22Rv1 (cell line): Measurements from ENCODE around the gene FAM174B.

ENCODE experiments used
- H3K27ac ChIP-seq: fragments of 450-650 bp; 2 replicates; pipeline ENCODE4 v1.5.1; 2017
- CTCF ChIP-seq: fragments of 450-650 bp; IDR thresholded peaks from 2 replicates; pipeline ENCODE4 v1.5.1; 2017; ENCODE audit warnings: mild to moderate bottlenecking
- ZFX ChIP-seq: fragments of 450-650 bp; IDR thresholded peaks from 2 replicates; pipeline ENCODE4 v1.6.1; 2017; ENCODE audit warnings: antibody characterized with exemption, borderline replicate concordance

The FAM174B gene

GRCh38 chr15:92627014-92627413, 28.6 kb downstream of the FAM174B start:
- H3K27ac ChIP-seq: no peak overlapping the region
- no peak for TF ChIP-seq CTCF
- TF ChIP-seq ZFX: no peak

- TF ChIP-seq ZFX (no peak), CTCF (no peak)
- H3K27ac ChIP-seq: no peak overlapping the region
These were observed 30.2 kb downstream of the FAM174B start for GRCh38 chr15:92625251-92625980.

DNA sequence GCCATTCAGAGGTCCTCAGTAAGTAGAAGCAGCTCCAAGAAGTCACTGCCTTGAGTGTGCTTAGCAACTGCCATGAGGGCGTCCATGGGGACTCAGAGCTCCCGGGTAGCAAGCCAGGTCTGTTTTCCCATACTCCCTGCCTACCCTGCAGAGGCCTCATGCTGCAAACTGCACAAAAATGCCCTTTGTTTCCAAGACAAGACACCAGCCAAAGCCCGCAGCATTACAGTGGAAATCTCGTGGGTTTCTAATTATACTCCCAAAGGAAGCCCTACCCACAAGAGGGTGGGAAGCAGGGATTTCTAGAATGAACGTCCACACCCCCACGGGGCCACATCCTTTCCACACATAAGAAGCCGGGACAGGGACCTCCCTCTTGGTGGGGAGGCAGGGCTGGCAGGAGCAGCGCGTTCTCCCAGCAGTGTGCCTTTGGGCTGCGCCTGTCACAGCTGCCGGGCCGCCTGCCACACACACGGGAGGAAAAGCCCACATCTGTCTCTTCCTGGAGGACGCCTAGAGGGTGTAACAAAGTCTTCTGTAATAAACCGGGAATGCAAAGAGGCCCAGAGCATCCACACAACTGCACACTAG, 31.1 kb downstream of the FAM174B start:
- H3K27ac ChIP-seq: no peak overlapping the region
- no peak for TF ChIP-seq ZFX
- TF ChIP-seq CTCF: no peak

DNA sequence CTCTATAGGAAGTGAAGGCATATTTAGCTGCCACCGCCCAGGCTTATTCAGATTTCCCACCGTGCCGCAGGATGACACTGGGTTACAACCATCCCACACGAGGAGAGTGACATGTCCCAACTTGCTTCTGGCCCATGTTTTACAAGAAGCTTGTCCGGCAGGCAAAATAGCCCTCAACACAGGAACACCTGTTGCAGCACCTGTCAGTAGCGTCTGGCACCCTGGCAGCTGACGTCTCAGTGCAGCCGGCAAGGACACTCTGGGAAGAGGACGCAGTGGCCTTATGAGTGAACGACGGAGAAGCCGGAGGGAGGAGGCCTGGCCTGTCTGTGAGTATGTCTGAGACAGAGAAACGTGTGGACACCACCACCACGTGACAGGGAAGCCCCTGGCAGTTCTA, 32.1 kb downstream of the FAM174B start:
- H3K27ac ChIP-seq: no peak overlapping the region
- TF ChIP-seq ZFX: no peak
- TF ChIP-seq CTCF: no peak

DNA sequence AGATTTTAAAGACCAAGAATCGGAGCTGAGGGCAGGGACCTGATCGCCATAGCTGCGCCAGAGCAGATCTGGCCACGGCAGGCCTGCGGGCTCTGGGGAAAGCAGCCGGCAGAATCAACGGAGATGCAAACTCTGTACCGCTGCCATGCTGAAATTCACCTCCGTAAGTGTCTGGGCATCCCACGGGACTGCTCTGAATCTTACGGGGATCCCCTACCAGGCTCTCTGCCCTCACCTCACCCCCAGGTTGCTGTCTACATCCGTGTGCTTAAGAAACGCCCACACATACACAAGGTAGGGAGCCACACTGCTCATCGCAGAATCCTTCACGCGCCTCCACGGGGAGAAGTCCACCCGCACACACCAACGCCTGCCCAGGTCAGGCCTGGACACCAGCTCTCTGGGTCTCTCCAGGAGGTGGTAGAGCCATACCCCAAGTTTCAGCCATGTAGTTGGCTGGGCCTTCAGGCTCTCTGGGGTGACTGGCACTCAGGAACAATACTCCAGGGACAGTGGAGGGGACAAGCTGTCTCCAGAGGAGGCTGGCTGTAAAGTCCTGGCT, 33.5 kb downstream of the FAM174B start:
- TF ChIP-seq CTCF (no peak), ZFX (no peak)
- H3K27ac ChIP-seq: no peak overlapping the region

GRCh38 chr15:92620991-92621390, 34.6 kb downstream of the FAM174B start:
- no peak for TF ChIP-seq ZFX
- TF ChIP-seq CTCF: no peak
- H3K27ac ChIP-seq: no peak overlapping the region

DNA sequence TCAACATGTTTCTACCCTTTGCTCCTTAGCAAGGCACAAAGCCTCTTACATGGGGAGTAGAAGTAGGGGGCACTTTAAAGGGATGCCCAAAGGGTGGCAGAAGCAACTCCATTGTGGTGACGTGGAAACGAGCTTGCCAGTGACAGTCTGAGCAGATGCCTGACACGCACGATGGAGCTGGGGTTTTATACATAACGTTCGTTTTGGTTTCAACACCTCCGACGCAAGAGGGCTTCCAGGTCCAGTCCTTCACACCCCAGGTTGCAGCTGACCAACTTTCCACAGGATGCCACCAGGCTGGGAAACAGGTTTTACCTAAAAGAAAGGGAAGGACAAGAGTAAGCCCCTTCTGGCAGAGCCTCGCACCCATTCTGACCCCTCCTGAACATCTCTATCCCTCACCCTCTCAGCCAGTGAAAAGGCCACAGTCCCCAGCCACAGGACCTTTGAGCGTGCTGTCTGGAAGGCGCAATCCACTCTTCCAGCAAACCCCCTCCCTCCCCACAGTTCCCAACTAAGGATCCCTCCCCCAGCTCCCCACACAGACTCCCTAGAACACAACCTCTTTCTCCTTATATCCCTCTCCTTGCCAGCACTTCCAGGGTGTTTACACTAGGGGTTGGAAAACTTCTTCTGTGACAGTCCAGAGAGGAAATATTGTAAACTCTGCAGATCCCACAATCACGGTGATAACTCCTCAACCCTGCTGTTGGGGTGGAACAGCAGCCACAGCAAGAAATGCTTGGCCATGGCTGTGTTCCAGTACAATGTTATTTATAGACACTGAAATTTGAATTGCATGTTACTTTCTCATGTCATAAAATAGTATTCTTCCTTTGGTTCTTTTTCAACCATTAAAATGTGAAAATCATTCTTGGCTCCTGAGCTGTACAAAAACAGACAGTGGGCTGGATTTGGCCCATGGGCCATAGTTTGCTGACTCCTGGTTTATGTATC, 36.2 kb downstream of the FAM174B start:
- no peak overlapping the region for H3K27ac ChIP-seq
- TF ChIP-seq CTCF (no peak), ZFX (no peak)
